SW480 (cell line): Measurements from ENCODE around the gene NUAK1.

Experiments used
- DNase-seq: peaks from one replicate; pipeline ENCODE4 v3.0.0-alpha.2; 2016; ENCODE audit warnings: low spot score

The NUAK1 gene

GRCh38 chr12:106130474-106131113 lies 8.2 kb downstream of the NUAK1 start:
- DNase-seq, result no peak

GRCh38 chr12:106128585-106129328 lies 10.0 kb downstream of the NUAK1 start:
- no peak for DNase-seq

- DNase-seq, result no peak
Measured at GRCh38 chr12:106127338-106128126, 11.2 kb downstream of the NUAK1 start.

GRCh38 chr12:106126441-106127337 lies 12.1 kb downstream of the NUAK1 start:
- no peak for DNase-seq

GRCh38 chr12:106125351-106126095 lies 13.2 kb downstream of the NUAK1 start:
- DNase-seq, result no peak

- DNase-seq, result peak; percentile 77
Measured at GRCh38 chr12:106123551-106124081, 15.1 kb downstream of the NUAK1 start.

- no peak for DNase-seq
Measured at GRCh38 chr12:106123110-106123509, 15.6 kb downstream of the NUAK1 start.

- DNase-seq, result no peak
Measured at GRCh38 chr12:106122004-106122403, 16.8 kb downstream of the NUAK1 start.

- no peak for DNase-seq
Measured at GRCh38 chr12:106120519-106121105, 18.1 kb downstream of the NUAK1 start.

GRCh38 chr12:106119301-106119700 lies 19.5 kb downstream of the NUAK1 start:
- DNase-seq, result no peak

GRCh38 chr12:106118381-106119130 lies 20.2 kb downstream of the NUAK1 start:
- DNase-seq, result no peak

GRCh38 chr12:106115440-106115839 lies 23.3 kb downstream of the NUAK1 start:
- DNase-seq, result no peak

- DNase-seq, result peak; percentile 64
Measured at GRCh38 chr12:106114447-106115068, 24.2 kb downstream of the NUAK1 start.

GRCh38 chr12:106113824-106114446 lies 24.8 kb downstream of the NUAK1 start:
- no peak for DNase-seq

- DNase-seq, result no peak
Measured at GRCh38 chr12:106113446-106113823, 25.3 kb downstream of the NUAK1 start.

GRCh38 chr12:106113042-106113441 lies 25.7 kb downstream of the NUAK1 start:
- DNase-seq, result peak; percentile 77

GRCh38 chr12:106112145-106112821 lies 26.5 kb downstream of the NUAK1 start:
- no peak for DNase-seq

- DNase-seq, result no peak
Measured at GRCh38 chr12:106110626-106111300, 28.0 kb downstream of the NUAK1 start.
